DOHH2 (cell line): Measurements from ENCODE around the gene PCYOX1L.

Experiments used
- EZH2phosphoT487 ChIP-seq: fragments of 200-600 bp; sonication (generic); IDR thresholded peaks from 2 replicates; pipeline ENCODE4 v1.6.1; 2017; ENCODE audit warnings: borderline replicate concordance, mild to moderate bottlenecking, antibody characterized with exemption, low read length, moderate library complexity, mixed read lengths
- TF ChIP-seq, protein P1 (sequence below): fragments of 200-600 bp; sonication (generic); IDR thresholded peaks from one replicate; pipeline ENCODE4 v1.5.1; 2014; ENCODE audit warnings: antibody characterized with exemption, mild to moderate bottlenecking, low read depth, low read length; ENCODE audit not compliant: poor library complexity, severe bottlenecking

DNA sequence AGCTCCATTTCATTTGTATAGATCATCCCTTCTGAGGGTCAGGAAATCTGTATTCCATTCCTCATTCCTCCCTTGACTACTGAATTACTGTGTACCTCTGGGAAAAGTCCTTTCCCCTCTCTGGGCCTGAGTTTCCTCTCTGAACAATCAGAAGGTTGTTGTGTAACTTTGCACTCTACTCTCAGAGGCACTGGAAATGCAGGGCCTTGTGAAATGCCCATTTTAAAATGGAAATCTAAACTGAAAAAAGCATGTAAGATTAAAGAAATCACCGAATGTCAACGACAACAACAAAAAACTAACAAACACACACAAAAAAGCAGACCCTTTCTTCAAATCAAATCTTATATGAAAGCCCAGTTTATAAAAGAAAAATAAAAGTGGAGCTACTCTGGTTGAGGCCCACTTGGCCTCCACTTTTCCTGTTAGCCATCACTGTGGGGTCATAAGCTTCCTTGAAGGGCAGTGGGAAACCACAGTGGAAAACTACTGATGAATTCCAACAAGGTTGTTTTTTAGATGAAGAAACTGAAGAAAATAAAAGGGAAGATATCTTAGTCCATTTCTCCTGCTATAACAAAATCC lies 34.1 kb upstream of the PCYOX1L start:
- TF ChIP-seq EZH2phosphoT487: no peak
- TF ChIP-seq, protein P1, sequence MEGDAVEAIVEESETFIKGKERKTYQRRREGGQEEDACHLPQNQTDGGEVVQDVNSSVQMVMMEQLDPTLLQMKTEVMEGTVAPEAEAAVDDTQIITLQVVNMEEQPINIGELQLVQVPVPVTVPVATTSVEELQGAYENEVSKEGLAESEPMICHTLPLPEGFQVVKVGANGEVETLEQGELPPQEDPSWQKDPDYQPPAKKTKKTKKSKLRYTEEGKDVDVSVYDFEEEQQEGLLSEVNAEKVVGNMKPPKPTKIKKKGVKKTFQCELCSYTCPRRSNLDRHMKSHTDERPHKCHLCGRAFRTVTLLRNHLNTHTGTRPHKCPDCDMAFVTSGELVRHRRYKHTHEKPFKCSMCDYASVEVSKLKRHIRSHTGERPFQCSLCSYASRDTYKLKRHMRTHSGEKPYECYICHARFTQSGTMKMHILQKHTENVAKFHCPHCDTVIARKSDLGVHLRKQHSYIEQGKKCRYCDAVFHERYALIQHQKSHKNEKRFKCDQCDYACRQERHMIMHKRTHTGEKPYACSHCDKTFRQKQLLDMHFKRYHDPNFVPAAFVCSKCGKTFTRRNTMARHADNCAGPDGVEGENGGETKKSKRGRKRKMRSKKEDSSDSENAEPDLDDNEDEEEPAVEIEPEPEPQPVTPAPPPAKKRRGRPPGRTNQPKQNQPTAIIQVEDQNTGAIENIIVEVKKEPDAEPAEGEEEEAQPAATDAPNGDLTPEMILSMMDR: no peak
